ENCODE results near the gene MGAT4B. TPM values are rescaled to one million over a fixed set of nuclear protein-coding genes. Genes with fewer than 3 reads are reported as not detected.
A peak's percentile ranks its signal among the peaks of the same experiment; 100 is the strongest.

Gene MGAT4B
- total and polyA plus RNA-seq, 2 of the 13 experiments (the other 11 are each of a cell fraction or from before 2014, with no cell fraction given), result 93.5 to 130 TPM

DNA sequence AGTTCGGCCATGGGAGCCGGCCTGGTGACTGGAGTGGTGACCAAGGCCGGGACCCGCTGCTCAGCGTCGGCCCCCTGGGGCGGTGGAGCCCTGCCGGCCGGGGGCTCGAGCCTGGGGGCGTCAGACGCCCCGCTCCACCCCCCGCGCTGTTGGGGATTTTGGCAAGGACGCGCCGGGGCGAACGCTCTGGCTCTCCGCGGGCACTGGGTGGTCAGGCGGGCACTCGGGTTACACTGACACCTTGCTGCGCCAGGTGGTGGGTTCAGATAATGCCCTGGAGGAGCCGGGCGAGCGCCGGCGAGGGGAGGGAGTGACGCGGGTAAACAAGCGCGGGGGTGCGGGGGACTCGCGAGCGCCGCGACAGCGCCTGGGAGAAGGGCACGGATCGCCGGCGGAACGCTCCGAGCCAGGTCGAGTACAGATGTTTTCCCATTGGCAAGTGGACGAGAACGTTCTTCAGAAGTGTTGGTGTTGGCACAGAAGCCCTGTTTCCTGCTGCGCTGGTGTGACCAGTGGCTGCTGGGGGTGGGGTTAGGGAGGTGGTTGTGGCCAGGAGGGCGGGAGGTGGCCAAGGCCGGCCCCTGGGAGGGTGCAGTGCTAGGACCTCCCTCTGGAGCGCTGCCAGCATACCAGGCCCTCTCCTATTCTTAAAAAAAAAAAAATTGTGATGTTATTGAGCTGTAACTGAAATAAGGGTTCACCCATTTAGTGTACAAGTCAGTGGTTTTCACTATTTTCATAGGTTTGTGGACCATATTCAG, 14.8 kb upstream of the MGAT4B start (continued):
- TF ChIP-seq ZNF264 (CRISPR knock-in tag; IDR thresholded peaks at IDR 0.05) (no peak), DNMT3B (CRISPR knock-in tag; conservative IDR thresholded peaks at IDR 0.05) (no peak), SAFB2 (CRISPR knock-in tag; IDR thresholded peaks at IDR 0.05; ENCODE audit: borderline replicate concordance, low read depth) (no peak; the same call in 1 of the 2 replicates), ZNF839 (CRISPR knock-in tag; IDR thresholded peaks at IDR 0.05; ENCODE audit: borderline replicate concordance) (no peak), RXRB (CRISPR knock-in tag; IDR thresholded peaks at IDR 0.05; ENCODE audit: borderline replicate concordance) (peak; percentile 16; the same call in 1 of the 2 replicates), ZNF3 (CRISPR knock-in tag; IDR thresholded peaks at IDR 0.05) (no peak), POGZ (CRISPR knock-in tag; IDR thresholded peaks at IDR 0.05) (no peak), ZNF143 (CRISPR knock-in tag; IDR thresholded peaks at IDR 0.05) (no peak)
- TF ChIP-seq, protein P1, sequence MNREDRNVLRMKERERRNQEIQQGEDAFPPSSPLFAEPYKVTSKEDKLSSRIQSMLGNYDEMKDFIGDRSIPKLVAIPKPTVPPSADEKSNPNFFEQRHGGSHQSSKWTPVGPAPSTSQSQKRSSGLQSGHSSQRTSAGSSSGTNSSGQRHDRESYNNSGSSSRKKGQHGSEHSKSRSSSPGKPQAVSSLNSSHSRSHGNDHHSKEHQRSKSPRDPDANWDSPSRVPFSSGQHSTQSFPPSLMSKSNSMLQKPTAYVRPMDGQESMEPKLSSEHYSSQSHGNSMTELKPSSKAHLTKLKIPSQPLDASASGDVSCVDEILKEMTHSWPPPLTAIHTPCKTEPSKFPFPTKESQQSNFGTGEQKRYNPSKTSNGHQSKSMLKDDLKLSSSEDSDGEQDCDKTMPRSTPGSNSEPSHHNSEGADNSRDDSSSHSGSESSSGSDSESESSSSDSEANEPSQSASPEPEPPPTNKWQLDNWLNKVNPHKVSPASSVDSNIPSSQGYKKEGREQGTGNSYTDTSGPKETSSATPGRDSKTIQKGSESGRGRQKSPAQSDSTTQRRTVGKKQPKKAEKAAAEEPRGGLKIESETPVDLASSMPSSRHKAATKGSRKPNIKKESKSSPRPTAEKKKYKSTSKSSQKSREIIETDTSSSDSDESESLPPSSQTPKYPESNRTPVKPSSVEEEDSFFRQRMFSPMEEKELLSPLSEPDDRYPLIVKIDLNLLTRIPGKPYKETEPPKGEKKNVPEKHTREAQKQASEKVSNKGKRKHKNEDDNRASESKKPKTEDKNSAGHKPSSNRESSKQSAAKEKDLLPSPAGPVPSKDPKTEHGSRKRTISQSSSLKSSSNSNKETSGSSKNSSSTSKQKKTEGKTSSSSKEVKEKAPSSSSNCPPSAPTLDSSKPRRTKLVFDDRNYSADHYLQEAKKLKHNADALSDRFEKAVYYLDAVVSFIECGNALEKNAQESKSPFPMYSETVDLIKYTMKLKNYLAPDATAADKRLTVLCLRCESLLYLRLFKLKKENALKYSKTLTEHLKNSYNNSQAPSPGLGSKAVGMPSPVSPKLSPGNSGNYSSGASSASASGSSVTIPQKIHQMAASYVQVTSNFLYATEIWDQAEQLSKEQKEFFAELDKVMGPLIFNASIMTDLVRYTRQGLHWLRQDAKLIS (CRISPR knock-in tag; IDR thresholded peaks at IDR 0.05), result no peak
- TF ChIP-seq, protein P2, sequence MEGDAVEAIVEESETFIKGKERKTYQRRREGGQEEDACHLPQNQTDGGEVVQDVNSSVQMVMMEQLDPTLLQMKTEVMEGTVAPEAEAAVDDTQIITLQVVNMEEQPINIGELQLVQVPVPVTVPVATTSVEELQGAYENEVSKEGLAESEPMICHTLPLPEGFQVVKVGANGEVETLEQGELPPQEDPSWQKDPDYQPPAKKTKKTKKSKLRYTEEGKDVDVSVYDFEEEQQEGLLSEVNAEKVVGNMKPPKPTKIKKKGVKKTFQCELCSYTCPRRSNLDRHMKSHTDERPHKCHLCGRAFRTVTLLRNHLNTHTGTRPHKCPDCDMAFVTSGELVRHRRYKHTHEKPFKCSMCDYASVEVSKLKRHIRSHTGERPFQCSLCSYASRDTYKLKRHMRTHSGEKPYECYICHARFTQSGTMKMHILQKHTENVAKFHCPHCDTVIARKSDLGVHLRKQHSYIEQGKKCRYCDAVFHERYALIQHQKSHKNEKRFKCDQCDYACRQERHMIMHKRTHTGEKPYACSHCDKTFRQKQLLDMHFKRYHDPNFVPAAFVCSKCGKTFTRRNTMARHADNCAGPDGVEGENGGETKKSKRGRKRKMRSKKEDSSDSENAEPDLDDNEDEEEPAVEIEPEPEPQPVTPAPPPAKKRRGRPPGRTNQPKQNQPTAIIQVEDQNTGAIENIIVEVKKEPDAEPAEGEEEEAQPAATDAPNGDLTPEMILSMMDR (CRISPR knock-in tag; IDR thresholded peaks at IDR 0.05), result peak; percentile 37
- TF ChIP-seq, protein P3, sequence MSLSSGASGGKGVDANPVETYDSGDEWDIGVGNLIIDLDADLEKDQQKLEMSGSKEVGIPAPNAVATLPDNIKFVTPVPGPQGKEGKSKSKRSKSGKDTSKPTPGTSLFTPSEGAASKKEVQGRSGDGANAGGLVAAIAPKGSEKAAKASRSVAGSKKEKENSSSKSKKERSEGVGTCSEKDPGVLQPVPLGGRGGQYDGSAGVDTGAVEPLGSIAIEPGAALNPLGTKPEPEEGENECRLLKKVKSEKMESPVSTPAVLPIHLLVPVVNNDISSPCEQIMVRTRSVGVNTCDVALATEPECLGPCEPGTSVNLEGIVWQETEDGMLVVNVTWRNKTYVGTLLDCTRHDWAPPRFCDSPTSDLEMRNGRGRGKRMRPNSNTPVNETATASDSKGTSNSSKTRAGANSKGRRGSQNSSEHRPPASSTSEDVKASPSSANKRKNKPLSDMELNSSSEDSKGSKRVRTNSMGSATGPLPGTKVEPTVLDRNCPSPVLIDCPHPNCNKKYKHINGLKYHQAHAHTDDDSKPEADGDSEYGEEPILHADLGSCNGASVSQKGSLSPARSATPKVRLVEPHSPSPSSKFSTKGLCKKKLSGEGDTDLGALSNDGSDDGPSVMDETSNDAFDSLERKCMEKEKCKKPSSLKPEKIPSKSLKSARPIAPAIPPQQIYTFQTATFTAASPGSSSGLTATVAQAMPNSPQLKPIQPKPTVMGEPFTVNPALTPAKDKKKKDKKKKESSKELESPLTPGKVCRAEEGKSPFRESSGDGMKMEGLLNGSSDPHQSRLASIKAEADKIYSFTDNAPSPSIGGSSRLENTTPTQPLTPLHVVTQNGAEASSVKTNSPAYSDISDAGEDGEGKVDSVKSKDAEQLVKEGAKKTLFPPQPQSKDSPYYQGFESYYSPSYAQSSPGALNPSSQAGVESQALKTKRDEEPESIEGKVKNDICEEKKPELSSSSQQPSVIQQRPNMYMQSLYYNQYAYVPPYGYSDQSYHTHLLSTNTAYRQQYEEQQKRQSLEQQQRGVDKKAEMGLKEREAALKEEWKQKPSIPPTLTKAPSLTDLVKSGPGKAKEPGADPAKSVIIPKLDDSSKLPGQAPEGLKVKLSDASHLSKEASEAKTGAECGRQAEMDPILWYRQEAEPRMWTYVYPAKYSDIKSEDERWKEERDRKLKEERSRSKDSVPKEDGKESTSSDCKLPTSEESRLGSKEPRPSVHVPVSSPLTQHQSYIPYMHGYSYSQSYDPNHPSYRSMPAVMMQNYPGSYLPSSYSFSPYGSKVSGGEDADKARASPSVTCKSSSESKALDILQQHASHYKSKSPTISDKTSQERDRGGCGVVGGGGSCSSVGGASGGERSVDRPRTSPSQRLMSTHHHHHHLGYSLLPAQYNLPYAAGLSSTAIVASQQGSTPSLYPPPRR (CRISPR knock-in tag; IDR thresholded peaks at IDR 0.05; ENCODE audit: borderline replicate concordance), result no peak
- TF ChIP-seq, protein P4, sequence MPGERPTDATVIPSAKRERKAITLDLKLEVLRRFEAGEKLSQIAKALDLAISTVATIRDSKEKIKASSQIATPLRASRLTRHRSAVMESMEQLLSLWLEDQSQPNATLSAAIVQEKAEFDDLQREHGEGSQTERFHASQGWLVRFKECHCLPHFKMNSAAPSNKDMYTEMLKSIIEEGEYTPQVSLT (CRISPR knock-in tag; IDR thresholded peaks at IDR 0.05; ENCODE audit: borderline replicate concordance, low read depth), result no peak
- TF ChIP-seq, protein P5, sequence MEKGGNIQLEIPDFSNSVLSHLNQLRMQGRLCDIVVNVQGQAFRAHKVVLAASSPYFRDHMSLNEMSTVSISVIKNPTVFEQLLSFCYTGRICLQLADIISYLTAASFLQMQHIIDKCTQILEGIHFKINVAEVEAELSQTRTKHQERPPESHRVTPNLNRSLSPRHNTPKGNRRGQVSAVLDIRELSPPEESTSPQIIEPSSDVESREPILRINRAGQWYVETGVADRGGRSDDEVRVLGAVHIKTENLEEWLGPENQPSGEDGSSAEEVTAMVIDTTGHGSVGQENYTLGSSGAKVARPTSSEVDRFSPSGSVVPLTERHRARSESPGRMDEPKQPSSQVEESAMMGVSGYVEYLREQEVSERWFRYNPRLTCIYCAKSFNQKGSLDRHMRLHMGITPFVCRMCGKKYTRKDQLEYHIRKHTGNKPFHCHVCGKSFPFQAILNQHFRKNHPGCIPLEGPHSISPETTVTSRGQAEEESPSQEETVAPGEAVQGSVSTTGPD (CRISPR knock-in tag; IDR thresholded peaks at IDR 0.05), result no peak
- TF ChIP-seq, protein P6, sequence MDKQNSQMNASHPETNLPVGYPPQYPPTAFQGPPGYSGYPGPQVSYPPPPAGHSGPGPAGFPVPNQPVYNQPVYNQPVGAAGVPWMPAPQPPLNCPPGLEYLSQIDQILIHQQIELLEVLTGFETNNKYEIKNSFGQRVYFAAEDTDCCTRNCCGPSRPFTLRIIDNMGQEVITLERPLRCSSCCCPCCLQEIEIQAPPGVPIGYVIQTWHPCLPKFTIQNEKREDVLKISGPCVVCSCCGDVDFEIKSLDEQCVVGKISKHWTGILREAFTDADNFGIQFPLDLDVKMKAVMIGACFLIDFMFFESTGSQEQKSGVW (CRISPR knock-in tag; IDR thresholded peaks at IDR 0.05; ENCODE audit: borderline replicate concordance), result no peak

All from HepG2 (cell line).